MM.1S (cell line): ENCODE measurements around the gene SLC29A3.

Experiments used
- DNase-seq: peaks from one replicate; pipeline ENCODE4 v3.0.0-alpha.2; 2015
- H2AFZ ChIP-seq: fragments of 300-600 bp; sonication (generic); 2 replicates; pipeline ENCODE4 v1.6.0; 2016; ENCODE audit warnings: antibody characterized with exemption, low read length
- H3F3A ChIP-seq: fragments of 300-600 bp; sonication (generic); 2 replicates; pipeline ENCODE4 v1.6.1; 2016; ENCODE audit warnings: mild to moderate bottlenecking, antibody characterized with exemption, low read length, moderate library complexity, mixed read lengths; ENCODE audit not compliant: insufficient read depth
- H3K27ac ChIP-seq: fragments of 300-600 bp; sonication (generic); 2 replicates; pipeline ENCODE4 v1.5.1; 2016; ENCODE audit warnings: mild to moderate bottlenecking, low read length
- H3K27me3 ChIP-seq: fragments of 300-600 bp; sonication (generic); replicated peaks from 2 replicates; pipeline ENCODE4 v1.6.0; 2016; ENCODE audit warnings: low read length; ENCODE audit not compliant: insufficient read depth
- H3K36me3 ChIP-seq: fragments of 300-600 bp; sonication (generic); replicated peaks from 2 replicates; pipeline ENCODE4 v1.6.1; 2016; ENCODE audit warnings: mild to moderate bottlenecking, low read length, mixed read lengths; ENCODE audit not compliant: insufficient read depth
- H3K4me1 ChIP-seq: fragments of 300-600 bp; sonication (generic); 2 replicates; pipeline ENCODE4 v1.6.1; 2016; ENCODE audit warnings: low read length, mixed read lengths
- H3K4me2 ChIP-seq: fragments of 300-600 bp; sonication (generic); 2 replicates; pipeline ENCODE4 v1.6.0; 2016; ENCODE audit warnings: low read depth, low read length
- H3K4me3 ChIP-seq: fragments of 300-600 bp; sonication (generic); 2 replicates; pipeline ENCODE4 v1.5.1; 2016; ENCODE audit warnings: low read length, mixed read lengths
- H3K79me2 ChIP-seq: fragments of 300-600 bp; sonication (generic); 2 replicates; pipeline ENCODE4 v1.6.1; 2016; ENCODE audit warnings: mixed run types, low read length, mixed read lengths
- H3K9ac ChIP-seq: fragments of 300-600 bp; sonication (generic); 2 replicates; pipeline ENCODE4 v1.6.1; 2016; ENCODE audit warnings: low read length, mixed read lengths
- H3K9me2 ChIP-seq: fragments of 300-600 bp; sonication (generic); replicated peaks from 2 replicates; pipeline ENCODE4 v1.6.1; 2016; ENCODE audit warnings: mild to moderate bottlenecking, low read length, mixed read lengths; ENCODE audit not compliant: insufficient read depth
- H3K9me3 ChIP-seq: fragments of 300-600 bp; sonication (generic); replicated peaks from 2 replicates; pipeline ENCODE4 v1.6.1; 2016; ENCODE audit warnings: mild to moderate bottlenecking, low read length, mixed read lengths; ENCODE audit not compliant: insufficient read depth
- H4K20me1 ChIP-seq: fragments of 300-600 bp; sonication (generic); 2 replicates; pipeline ENCODE4 v1.6.1; 2016; ENCODE audit warnings: mild to moderate bottlenecking, low read length, moderate library complexity, mixed read lengths; ENCODE audit not compliant: insufficient read depth
- CTCF ChIP-seq: fragments of 300-600 bp; sonication (generic); IDR thresholded peaks from 2 replicates; pipeline ENCODE4 v1.5.1; 2016; ENCODE audit warnings: antibody characterized with exemption, low read length, mixed read lengths
- EZH2 ChIP-seq: fragments of 300-600 bp; sonication (generic); optimal IDR thresholded peaks from 2 replicates; pipeline ENCODE3; 2017; ENCODE audit warnings: low read depth, mild to moderate bottlenecking, antibody characterized with exemption, low read length, mixed read lengths
- EZH2phosphoT487 ChIP-seq: fragments of 300-600 bp; sonication (generic); IDR thresholded peaks from 2 replicates; pipeline ENCODE4 v1.6.1; 2018; ENCODE audit warnings: antibody characterized with exemption, low read length

Gene SLC29A3

GRCh38 chr10:71293446-71294084 lies 25.5 kb upstream of the SLC29A3 start:
- H3K9me2 ChIP-seq: no peaks in the 10 kb centered on the region
- no peaks in the 10 kb centered on the region for H3K9me3 ChIP-seq
- H3K4me3 ChIP-seq: no peak overlapping the region
- no peak for DNase-seq
- H3K4me2 ChIP-seq: no peak overlapping the region
- no peaks in the 10 kb centered on the region for H3K36me3 ChIP-seq
- no peaks in the 10 kb centered on the region for H3K79me2 ChIP-seq
- H3K4me1 ChIP-seq: no peaks in the 10 kb centered on the region
- H2AFZ ChIP-seq: no peak overlapping the region
- no peaks in the 10 kb centered on the region for H4K20me1 ChIP-seq
- no peak overlapping the region for H3K27ac ChIP-seq
- TF ChIP-seq EZH2 (no peak), EZH2phosphoT487 (no peak), CTCF (no peak)
- H3F3A ChIP-seq: no peaks in the 10 kb centered on the region
- H3K27me3 ChIP-seq: peaks cover 97% of the 10 kb centered on the region
- no peak overlapping the region for H3K9ac ChIP-seq

- H3K27me3 ChIP-seq: peaks cover 97% of the 10 kb centered on the region
- H3K9ac ChIP-seq: no peak overlapping the region
- H3K79me2 ChIP-seq: no peaks in the 10 kb centered on the region
- H3K4me3 ChIP-seq: no peak overlapping the region
- H3K4me2 ChIP-seq: no peak overlapping the region
- no peaks in the 10 kb centered on the region for H3K4me1 ChIP-seq
- no peaks in the 10 kb centered on the region for H3K9me2 ChIP-seq
- no peak overlapping the region for H2AFZ ChIP-seq
- no peak overlapping the region for H3K27ac ChIP-seq
- DNase-seq: no peak
- no peaks in the 10 kb centered on the region for H3F3A ChIP-seq
- H4K20me1 ChIP-seq: no peaks in the 10 kb centered on the region
- TF ChIP-seq EZH2phosphoT487 (no peak), EZH2 (no peak), CTCF (no peak)
- no peaks in the 10 kb centered on the region for H3K9me3 ChIP-seq
- H3K36me3 ChIP-seq: no peaks in the 10 kb centered on the region
Observed at GRCh38 chr10:71294091-71294561, 24.9 kb upstream of the SLC29A3 start.

- Histone ChIP-seq H3K27me3 (peaks cover 96% of the 10 kb centered on the region), H3K4me3 (no peak overlapping the region), H3K9ac (no peak overlapping the region), H3K4me1 (no peaks in the 10 kb centered on the region), H4K20me1 (no peaks in the 10 kb centered on the region), H2AFZ (no peak overlapping the region), H3K27ac (no peak overlapping the region), H3K4me2 (no peak overlapping the region), H3K9me3 (no peaks in the 10 kb centered on the region), H3F3A (no peaks in the 10 kb centered on the region), H3K9me2 (no peaks in the 10 kb centered on the region), H3K79me2 (no peaks in the 10 kb centered on the region), H3K36me3 (no peaks in the 10 kb centered on the region)
- TF ChIP-seq EZH2phosphoT487 (no peak), CTCF (no peak), EZH2 (no peak)
- DNase-seq: no peak
Observed at GRCh38 chr10:71294856-71295255, 24.2 kb upstream of the SLC29A3 start.
